GM21360 (cell line): ENCODE measurements around the gene KLHDC8A.
"Not testable (repeated sequence)": the region's sequence is repeated elsewhere in the genome, so short reads cannot be mapped to it uniquely, and the experiment has no call there.

Source experiments
- ATAC-seq: cut with Tn5 transposase; IDR thresholded peaks from one replicate; pipeline ENCODE4 v1.9.1; 2021; ENCODE audit warnings: mild to moderate bottlenecking, moderate library complexity; ENCODE audit not compliant: unreplicated experiment

KLHDC8A gene

DNA sequence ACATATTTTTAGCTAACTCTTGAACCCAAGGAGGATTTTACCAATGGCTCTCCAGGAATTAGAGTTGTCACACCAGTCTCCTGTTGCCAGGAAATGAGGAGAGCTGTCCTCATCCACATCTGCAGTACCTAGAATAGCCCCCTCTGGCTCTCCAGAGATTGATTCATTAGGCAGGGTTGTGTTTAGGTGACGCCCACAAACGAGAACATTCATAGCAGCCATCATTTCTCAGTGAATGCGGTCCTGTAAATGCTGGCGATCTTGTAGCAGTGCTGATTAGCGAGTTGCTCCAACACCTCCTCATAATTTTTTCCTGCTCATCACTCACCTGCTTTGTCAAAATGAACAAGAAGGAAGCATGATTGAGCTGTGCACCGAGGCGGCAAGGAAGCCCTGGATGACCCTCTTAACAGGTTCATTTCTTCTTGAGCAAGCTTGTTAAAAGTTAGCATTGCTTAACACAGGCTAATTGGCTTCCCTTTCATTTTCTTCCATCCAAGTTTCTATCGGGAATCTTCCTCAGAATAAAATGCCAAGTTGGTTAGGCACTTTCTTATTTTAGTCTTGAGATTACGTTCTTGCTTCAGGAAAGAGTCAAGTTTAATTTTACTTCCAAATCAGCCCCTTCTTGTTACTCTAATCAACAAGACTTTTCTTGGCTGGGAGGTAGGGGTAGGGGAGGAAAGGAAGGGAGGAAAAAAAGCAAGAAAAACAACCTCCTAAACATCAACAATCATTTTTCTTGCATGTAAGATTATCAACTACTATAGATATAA, 16.5 kb upstream of the KLHDC8A start:
- no peak for ATAC-seq

DNA sequence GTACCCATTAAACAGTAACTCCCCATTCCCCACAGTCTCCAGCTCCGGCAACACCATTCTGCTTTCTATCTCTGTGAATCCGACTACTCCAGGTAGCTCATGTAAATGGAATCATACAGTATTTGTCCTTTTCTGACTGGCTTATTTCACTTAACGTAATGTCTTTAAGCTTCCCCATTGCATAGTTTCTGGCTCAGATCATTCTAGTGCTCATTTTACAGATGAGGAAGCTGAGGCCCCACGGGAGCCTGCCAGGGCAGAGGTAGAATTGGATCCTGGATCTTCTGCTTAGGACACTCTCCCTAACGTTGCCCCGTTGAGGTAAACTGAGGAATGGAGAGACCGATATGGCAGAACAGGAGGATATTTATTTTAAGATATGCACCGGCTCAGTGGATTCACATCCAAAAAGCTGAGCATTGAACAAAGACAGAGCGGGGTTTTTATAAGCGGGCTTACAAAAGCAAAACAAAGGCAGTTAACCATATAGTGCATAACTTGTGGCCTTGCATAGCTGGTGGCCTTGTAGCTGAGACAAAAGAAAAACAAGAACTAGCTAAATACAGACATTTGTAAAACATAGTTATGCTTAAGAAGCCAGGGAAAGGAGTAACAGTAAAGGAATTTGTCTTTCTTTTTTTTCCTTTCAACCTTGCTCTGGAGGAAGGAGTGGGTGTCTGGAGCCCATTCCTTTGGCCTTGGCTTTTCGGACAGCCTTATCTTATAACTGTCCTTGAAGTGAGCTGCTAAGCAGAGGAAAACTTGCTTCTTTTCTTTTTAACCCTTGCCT, 15.3 kb upstream of the KLHDC8A start:
- no peak for ATAC-seq

DNA sequence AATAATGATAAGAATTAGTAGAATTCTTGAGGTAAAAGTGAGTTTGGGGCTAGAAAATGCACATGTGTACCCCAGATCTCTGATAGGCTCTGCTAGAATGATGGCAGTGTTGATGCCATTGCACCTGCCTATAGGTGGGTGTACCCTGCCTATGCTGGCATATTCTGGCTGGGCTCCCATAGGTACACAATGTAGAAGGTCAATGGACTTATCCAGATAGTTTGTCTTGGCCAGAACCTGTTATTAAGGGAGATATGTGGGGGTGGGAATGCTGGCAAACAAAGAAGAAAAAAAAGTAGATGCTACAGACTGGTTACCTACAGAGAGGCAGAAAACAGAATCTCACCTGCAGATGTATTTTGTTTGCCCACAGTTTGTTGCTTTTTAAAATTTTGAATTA, 14.1 kb upstream of the KLHDC8A start:
- ATAC-seq = no peak

DNA sequence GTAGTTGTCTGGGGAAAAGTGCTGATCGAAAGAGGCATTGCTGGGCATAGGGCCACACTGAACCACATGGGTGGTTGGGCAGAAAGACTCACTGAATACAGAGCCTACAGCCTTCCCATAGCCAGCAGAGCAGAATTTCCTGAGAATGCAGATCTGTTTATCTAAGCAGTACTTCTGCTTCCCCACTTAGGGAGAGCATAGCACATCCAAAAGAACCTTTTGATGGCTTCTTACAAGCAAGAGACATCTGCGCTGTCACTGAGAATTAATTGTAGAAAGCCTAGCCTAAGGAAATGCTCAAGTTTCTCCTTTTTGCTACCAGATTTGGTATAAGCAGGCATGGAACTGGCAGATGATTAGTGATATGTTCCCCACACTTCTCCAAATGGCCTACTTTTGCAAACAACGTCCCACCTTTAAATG, 13.0 kb upstream of the KLHDC8A start:
- no peak for ATAC-seq

DNA sequence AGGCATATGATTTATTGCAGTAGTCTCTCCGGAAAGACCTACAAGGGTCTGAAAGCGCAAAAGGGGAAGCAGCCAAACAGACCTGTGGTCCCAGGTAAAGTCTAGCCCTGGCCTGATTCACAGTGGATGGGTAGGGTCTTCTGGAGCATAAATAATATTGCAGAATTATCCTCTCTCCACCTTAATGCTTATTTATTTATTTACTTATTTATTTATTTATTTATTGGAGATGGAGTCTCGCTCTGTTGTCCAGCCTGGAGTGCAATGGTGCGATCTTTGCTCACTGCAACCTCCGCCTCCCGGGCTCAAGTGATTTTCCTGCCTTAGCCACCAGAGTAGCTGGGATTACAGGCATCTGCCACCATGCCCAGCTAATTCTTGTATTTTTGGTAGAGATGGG, 11.8 kb upstream of the KLHDC8A start:
- ATAC-seq = no peak

DNA sequence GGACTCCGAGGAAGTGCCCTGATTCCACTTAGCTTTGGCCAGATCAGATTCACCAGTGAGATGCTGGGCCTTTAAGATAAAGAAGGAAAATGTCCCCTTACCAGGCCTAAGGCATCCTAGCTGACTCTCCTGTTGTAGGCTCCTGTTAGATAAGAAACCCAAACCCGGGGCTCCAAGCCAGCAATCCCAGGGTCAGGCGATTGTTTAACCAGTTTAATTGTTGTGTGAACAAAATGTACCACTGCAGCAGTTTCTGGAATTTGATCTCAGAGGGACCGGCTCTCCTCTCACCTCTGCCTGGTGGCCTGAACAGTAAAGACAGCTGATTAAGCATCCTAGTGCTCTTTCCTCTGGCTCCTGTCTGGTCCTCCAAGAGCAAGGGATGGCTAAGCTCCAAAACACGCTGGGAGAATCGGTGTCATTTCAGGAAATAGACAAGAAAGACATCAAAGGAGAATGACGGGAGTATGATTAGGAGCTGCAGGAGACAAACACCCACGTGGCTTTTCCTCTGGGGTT, 9.3 kb upstream of the KLHDC8A start:
- ATAC-seq = no peak

DNA sequence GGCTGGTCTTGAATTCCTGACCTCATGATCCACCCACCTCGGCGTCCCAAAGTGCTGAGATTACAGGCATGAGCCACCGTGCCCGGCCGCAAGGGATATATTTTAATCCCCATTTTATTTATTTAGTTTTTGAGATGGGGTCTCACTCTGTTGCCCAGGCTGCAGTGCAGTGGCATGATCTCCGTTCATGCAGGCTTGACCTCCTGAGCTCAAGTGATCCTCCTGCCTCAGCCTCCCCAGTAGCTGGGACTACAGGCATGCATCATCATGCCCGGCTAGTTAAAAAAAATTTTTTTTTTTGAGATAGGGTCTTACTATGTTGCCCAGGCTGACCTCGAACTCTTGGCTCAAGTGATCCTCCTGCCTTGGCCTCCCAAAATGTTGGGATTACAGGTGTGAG, 8.4 kb upstream of the KLHDC8A start:
- not testable (repeated sequence) for ATAC-seq

DNA sequence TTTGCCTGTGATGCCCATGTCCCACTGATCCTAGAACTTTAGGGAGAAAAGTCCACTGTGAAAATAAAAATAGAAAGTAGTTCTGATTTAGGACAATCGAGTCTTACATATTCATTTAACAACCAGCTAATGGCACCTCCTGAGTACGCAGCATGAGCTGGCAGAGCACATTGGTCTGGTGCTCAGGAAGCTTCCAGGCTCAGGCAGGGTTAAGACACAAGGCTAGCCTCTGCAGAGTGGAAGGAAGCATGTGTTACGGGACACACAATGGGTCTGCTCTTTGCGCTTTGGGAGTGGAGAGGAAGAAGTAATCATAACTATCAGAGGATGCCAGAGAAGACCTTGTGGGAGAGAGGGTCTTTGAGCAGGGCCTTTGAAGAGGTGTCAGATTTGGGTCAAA, 4.2 kb upstream of the KLHDC8A start:
- no peak for ATAC-seq

DNA sequence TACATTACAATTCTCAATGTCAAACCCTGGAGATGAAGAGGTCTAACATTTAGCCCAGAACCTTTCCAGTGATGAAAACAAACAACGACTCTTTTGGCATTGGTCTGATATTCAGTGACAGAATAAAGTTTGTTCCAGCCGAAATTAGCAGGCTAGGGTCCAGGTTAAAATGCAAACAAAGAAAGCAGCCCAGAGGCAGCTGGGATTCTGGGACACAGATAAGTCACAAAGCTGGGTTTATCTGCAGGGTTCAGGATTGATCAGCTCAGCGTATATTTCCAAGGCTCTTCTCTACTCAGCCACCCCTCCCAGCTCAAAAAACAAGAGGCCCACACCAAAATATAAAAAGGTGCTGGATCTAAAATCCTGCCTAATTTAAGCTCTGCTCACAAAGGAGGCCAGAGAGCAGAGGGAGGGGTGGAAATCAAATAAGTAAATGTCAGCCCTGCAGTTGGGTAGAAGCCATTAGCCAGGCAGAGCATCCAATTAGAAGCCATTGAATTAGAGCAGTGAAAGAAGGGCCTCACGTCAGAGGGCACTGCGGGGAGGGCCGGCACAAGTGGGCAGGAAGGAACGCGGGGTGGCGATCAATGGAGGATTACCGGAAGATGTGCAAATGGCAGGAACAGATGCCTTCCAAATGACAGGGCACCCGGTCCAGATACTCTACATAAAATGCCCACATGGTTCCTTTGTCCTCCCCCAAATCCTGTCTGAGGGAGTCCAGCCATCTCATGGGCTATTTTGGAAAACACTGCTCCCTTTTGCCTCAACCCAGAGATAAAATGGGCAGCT, 3.2 kb upstream of the KLHDC8A start:
- no peak for ATAC-seq

DNA sequence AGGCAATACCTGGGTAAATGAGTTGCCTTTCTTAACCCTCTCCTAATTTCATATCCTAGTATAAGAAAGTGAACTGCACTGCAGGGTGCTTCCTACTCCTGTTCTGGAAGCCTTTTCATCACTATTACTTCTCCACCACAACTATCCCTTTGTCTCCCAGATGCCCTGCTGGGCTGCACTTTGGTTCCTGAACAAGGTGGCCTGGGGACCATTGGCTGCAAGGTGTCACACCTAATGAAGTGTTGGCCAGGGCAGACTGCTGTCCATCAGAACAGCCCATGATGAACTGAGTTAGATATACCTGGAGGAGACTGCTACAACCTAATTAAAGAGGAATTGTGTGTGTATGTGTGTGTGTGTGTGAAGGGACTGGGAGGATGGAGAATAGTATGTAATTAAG, 1.9 kb upstream of the KLHDC8A start:
- ATAC-seq = no peak

DNA sequence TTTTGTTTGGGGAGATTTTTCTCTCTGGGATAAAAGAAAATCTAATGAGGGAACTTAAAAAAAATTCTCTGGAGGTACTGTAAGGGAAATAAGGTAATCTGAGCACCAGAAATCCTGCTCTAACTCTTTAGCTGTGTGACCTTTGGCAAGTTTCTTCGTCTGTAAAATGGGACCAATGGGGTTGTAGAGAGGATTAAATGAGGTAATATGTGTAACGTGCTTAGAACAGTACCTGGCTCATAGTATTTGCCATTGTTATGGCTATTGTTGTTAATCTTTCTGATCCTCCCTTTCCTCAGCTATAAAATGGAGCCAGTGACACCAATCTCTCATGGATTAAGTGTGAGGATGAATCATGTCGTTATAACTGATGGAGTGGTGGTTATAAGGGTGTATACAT, 845 bp upstream of the KLHDC8A start:
- ATAC-seq = no peak

DNA sequence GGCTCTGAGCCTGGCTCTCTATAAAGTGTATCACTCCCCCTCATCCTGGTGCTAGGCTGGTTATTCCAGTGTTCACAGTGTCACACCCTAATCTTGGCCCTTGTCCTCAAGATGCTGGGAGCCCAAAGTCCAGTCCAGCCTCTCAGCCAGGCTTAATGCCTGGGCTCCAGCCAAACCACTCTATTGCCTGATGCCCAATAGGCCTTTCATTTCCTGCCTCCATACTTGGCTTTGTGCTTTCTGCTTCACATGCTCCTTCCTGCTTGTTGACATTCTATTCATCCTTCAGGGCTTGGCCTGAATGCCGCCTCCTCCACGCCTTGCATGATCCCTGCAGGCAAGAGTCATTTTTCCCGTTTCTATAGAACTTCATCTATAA, 1.7 kb downstream of the KLHDC8A start:
- ATAC-seq = no peak

DNA sequence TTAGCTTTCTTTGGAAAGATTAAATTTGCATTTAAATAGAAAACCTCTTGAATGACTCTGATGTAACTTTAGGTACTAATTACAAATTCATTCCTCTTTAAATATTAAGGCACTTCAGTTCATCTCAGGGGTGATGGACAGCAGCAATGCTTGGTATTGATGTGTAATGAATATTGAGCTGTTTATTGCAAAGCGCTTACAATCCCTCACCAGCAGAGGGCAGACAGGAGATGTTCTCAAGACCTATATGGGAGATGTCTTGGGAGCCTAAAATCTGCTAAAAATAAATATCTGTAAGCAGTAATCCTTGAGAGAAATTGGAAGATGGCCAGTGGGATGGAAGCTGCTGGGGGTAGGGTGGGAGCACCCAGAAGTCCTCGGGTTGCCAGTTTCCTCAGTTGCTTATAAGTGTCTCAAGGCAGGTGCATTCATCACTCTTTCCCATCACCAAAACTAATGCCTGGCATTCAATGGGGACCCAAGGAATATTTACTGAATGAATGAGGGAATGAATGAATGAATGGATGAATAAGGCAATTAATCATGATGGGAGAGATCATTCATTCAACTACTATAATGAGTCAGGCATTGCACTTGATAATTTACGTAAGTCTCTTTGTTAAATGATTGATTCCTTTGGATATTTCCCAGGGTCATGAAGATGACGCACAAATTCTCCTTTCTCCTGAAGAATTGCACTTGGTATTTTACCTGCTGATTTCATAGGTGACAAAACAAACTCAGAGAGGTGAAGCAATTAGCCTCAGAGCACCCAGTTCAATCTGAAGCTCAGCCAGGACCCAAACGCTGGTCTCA, 2.3 kb downstream of the KLHDC8A start:
- ATAC-seq = no peak

DNA sequence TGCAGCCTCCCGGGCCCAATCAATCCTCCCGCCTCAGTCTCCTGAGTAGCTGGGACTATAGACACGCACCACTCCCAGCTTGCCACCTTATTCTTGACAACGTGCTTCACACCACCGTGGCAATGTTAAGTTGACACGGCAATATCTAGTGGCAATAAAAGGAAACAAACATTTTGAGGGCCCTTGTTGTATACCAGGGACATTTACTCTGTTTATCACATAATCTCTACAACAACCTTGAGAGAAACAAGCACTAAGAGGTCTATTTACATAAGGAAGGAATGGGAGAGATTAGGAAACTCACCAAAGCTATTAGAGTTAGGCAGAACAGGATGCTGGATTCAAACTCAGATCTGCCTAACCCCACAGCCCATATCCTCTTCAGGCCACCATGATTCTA, 3.1 kb downstream of the KLHDC8A start:
- no peak for ATAC-seq

DNA sequence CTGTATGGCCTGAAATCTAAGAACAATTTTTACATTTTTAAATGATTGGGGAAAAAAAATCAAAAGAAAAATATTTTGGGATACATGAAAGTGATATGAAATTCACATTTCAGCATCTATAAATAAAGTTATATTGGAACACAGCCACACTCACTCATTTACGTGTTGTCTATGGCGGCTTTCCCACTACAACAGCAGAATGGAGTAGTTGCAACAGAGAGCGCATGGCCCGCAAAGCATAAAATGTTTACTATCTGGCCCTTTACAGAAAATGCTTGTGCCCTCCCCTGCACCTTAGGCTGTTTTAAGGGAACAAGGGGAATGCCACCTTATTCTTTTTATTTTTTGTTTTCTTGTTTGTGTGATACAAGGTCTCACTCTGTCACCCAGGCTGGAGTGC, 3.5 kb downstream of the KLHDC8A start:
- ATAC-seq = no peak

DNA sequence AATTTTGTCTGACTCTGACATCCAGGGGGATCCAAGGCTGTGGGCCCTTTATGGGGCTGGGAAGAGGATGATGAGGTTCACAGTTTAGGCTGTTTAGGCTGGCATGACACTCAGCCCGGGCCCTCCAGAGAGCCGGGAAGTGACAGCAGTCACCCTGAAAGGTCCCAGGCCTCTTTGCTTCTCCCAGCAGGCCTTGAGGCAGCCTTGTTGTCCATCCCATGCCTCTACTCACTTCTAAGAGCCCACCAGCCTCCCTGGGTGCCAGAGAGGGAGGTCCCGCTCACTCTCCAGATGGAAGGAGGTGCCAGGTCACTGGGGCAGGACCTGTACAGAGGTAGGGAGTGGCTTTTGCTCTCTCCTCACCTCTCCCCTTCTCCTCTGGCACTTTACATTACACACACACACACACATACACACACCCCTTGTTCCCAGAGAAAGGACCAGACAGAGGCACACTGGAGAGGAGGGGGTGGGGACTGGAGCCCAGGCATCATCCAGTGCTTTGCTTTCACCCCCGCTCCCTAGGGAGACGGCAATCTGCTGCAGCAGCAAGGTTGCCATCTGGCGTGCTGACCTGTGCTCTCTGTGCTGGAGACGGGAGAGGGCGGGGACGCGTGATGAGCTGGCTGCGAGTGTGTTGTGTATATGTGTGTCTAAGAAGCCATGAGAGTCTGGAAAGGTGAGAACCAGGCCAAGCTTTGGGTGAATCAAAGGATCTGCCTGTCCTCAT, 4.6 kb downstream of the KLHDC8A start:
- no peak for ATAC-seq

DNA sequence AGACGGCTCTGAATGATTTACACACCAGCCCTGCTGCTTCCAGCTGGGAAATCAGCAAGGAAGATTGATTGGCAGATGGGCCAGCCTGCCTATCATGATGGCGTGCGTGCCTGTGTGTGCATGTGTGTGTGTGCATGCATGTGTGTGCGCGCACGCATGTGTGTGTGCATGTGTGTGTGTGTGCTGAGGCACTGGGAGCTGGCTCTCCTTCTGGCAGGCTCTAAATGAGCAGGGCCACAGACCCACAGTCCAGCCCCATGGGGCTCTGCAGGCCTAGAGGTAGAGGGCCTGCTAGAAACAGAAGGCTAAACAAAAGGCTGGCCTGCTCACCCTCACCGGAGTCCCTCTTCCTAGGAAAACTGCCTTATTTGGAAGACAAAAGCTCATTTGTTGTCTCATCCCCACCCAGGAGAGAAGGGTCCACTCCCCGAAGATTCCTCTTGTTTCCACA, 6.0 kb downstream of the KLHDC8A start:
- ATAC-seq = no peak

DNA sequence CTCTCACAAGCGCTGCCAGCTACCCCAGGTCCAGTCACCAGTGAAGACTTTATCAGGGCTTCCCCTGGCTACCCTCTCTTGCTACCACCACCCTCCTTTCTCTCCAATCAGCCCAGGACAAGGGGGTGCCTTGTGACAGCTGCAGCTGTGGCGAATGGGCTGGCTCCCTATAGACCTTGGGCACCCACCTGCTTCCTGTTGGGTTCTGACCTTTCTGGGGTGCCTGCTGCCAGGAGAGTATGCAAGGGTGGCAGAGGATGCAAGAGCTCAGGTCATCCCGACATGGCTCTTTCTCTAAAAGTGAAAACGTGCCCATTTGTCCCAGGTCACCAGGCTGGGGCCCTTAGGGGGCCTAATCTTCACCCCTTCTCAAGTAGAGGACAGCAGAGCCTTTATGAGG, 6.6 kb downstream of the KLHDC8A start:
- no peak for ATAC-seq

DNA sequence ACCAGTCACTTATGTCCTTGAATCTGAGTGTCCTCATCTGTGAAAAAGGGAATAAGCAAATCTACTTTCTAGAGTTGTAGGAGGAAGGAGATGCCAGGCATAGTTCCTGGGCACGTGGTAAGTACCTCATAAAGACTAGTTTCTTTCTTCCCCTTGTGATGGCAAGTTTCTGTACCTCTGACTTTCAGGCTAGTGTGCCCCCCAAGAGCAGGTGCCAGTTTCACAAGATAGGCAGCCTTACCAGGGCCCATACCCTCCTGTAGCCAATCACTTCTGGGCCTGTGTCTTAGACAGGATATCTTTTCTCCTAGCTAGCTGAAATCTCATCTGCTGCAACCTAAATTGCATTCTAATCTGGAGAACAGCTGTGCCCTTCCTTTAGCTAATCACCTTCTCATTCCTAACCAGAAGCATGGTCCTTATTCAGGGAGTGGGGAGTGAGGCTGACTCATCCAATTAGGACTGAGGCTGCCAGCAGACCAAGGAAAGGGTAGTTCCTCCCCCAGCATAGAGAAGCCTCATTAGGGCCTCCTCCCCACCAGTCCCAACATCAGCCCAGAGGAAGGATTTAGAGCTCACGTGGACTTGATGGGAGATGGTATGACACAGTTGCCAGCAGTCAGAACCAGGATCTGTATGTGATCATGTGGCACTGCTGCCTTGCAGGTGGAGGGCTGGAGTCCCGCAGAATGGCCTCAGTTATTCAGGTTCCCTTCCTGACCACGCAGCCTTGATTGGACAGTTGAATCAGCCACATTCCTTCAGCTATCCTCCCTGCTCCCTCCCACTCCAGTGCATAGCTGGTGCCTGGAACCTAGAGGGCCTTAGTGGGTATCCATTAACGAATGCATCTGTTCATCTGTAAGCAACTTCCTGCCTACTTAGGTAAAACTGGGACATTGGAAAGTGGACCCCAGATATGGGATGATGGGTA, 7.9 kb downstream of the KLHDC8A start:
- no peak for ATAC-seq
